ENCODE data around the gene LFNG.

LFNG gene

DNA sequence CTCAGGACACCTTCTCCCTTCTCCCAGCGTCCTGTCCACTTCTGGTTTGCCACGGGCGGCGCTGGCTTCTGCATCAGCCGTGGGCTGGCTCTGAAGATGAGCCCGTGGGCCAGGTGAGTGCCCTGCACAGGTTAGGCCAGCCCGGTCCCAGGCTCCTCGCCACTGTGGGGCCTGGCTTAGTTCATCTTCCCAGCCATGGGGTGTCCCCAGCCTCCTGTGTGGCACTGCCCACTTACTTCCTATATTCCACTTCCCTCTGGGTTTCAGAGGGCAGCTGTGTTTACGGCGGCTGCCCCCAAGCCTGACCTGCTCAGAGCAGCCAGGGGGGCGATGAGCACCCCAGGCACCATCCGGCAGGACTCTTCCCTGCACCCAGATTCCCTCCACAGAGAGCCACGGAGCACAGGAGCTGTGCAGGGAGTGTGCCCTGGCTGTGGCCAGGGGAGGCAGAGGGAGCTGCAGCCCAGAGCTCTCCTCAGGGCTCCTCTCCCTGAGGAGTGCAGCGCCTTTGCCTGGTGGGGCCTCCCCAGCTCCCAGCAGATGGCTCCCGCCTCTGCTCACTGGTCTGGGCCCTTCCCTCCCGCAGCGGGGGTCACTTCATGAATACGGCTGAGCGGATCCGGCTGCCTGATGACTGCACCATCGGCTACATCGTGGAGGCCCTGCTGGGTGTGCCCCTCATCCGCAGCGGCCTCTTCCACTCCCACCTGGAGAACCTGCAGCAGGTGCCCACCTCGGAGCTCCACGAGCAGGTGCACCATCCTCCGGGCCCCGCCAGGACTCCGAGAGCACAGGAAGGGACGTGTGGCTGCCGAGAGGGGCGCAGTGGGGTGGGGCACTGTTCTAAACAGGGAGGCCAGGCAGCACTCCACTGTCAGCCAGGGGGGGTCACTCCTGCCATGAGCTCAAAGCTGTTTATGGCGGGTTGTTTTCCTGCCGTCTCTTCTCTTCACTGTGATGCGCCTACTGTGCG lies 6.4 kb downstream of the LFNG start:
- TF ChIP-seq, protein P1, sequence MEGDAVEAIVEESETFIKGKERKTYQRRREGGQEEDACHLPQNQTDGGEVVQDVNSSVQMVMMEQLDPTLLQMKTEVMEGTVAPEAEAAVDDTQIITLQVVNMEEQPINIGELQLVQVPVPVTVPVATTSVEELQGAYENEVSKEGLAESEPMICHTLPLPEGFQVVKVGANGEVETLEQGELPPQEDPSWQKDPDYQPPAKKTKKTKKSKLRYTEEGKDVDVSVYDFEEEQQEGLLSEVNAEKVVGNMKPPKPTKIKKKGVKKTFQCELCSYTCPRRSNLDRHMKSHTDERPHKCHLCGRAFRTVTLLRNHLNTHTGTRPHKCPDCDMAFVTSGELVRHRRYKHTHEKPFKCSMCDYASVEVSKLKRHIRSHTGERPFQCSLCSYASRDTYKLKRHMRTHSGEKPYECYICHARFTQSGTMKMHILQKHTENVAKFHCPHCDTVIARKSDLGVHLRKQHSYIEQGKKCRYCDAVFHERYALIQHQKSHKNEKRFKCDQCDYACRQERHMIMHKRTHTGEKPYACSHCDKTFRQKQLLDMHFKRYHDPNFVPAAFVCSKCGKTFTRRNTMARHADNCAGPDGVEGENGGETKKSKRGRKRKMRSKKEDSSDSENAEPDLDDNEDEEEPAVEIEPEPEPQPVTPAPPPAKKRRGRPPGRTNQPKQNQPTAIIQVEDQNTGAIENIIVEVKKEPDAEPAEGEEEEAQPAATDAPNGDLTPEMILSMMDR (IDR thresholded peaks at IDR 0.05; ENCODE audit: low read depth, low read length, missing control alignments), result no peak
- DNase-seq (ENCODE audit: extremely low read depth, low read depth), result no peak
- H3K4me3 ChIP-seq (replicated peaks; ENCODE audit: low read depth, low read length), result no peak overlapping the region

DNA sequence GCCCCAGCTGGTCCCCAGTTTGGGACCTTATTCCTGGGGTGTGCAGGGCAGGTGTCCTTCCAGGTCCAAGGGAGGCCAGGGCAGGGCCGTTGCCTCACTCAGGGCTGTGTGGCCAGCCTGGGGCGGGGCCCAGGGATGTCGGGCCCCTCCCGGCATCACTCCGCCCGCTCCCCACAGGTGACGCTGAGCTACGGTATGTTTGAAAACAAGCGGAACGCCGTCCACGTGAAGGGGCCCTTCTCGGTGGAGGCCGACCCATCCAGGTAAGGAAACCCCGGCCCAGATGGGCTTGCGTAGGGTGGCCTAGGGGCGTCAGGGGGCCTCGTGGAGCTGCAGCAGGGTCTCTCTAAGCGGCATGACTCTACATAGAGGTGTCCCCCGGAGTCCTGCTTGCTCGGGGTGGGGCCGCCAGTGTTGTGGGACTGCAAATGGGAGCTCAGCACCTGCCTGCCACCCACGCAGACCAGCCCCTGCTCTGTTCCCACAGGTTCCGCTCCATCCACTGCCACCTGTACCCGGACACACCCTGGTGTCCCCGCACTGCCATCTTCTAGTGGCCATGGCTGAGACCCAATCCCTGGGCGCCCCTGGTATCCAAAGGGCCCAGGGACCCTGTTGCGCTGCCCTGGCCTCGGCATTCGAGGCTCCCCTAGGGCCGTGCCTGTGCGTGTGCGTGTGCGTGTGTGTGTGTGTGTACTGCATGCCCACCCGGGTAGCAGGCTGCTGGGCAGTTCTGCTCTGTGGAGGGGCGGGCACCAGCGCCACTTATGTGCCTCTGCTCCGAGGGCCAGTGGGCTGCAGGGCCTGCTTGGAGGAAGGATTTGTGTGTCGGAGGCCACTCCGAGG lies 7.3 kb downstream of the LFNG start:
- no peak for DNase-seq (ENCODE audit: extremely low read depth, low read depth)
- TF ChIP-seq, protein P1 (IDR thresholded peaks at IDR 0.05; ENCODE audit: low read depth, low read length, missing control alignments), result no peak
- H3K4me3 ChIP-seq (replicated peaks; ENCODE audit: low read depth, low read length), result no peak overlapping the region

DNA sequence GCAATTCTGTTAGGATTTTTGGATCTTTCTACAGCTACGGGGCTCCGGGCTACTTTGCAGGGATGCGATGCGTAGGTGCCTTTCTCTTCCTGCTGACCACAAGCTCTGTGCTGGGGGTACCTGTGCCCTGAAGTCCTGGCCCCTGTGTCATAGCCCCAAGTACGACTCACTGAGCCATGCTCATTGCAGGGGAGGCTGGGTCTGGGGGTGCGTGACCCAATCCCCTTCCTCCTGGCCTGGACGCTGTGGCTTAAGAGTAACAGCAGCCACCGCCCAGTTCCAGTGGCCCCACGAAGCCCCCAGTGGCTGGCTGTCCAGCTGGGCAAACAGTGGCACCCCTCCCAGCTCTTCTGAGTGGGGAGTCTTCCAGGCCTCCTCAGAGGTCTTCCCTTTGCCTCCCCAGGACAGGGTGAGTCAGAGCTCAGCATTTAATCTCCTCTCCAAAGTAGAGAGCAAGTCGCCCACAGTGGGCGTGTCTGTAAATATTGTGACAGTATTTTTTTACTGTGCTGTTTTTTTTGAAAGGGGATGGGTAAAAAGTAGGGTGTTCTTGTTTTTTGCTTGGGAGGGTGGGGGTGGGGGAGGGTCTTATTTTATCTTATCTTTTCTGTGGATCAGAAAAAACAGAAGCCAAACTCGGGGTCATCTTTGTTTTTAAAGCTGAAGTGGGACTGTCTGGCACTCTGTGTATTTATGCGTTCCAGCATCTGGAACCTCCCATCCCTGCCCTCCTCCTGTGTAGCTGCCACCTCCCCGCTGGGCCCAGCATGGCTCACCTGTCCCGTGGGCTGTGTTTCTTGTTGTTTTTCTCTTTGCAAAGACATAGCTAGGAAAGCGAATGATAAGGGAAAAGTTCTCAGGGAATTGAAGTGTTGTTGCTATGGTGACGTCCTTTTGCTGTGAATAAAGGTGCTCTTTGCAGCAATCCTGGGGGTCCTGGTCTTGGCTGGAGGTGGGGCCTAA lies 8.2 kb downstream of the LFNG start:
- TF ChIP-seq, protein P1 (IDR thresholded peaks at IDR 0.05; ENCODE audit: low read depth, low read length, missing control alignments), result no peak
- no peak for DNase-seq (ENCODE audit: extremely low read depth, low read depth)
- H3K4me3 ChIP-seq (replicated peaks; ENCODE audit: low read depth, low read length), result no peak overlapping the region

DNA sequence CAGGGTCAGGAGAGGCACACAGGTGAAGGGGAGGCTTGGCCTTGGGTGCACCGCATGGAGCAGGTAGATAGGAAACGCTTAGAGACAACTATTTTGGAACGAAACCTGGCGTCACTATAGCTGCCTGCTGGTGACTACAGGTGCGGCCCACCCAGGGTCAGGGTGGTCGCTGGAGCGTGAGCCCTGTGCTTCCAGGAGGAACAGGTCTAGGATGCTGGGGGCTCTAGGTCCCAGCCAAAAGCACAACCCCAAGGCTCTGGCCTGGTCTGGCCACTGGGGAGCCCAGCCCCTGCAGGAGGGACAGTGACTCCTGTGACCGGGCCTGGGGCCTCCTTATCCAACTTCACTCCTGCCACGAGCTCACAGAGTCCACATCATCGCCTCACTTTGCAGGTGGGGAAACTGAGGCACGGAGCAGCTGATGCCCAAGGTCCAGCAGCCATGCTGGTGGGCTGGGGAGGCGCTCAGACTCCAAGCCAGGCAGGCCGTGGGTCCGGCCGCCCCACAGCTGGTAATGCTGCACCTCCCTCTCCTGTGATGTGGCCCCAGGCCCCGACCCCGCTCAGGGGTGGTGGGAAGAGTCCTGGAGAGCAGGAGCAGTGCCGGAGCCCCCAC lies 9.0 kb downstream of the LFNG start:
- no peak for DNase-seq (ENCODE audit: extremely low read depth, low read depth)
- TF ChIP-seq, protein P1 (IDR thresholded peaks at IDR 0.05; ENCODE audit: low read depth, low read length, missing control alignments), result no peak
- no peak overlapping the region for H3K4me3 ChIP-seq (replicated peaks; ENCODE audit: low read depth, low read length)

DNA sequence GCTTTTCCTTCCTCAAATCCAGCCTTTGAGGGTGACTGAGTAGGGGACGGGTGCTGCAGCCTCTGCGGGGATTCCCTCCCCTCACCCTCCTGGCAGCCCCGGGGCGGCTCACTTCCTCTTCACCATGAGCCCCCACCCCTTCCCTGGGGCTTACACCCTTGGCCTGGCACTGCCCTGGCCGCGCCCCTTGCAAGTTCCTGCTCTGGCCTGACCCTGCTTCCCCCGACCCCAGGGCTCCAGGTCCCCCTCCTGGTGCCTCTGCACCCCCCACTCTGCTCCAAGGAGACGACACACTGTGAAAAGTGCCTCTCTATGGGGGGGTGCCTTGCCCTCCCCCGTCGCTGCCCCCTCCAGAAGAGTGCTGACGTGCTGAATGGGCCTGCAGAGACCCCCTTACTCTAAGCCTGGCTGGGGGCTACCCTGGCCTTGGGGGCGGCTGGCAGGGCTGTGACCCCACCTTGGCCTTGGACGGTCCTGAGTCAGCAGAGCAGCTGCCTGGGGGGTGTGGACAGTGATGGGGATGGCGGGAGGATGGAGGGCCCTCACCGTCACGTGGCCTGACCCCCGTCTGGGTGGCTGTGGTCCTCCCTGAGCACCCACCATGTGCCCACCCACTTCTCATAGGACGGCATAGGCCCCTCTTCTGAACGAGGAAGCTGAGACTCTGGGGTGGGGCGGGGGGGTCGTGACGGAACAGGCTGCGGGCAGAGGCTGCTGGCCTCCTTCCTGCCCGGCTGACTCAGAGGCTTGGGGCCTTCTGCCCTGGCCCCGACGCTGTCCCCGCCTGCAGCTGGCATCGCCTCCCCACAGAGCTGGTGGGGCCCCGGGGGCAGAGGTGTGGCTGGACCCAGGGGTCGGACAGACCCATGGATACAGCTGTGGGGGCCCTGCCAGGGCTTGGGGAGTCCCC lies 9.8 kb downstream of the LFNG start:
- TF ChIP-seq, protein P1 (IDR thresholded peaks at IDR 0.05; ENCODE audit: low read depth, low read length, missing control alignments), result no peak
- no peak overlapping the region for H3K4me3 ChIP-seq (replicated peaks; ENCODE audit: low read depth, low read length)
- DNase-seq (ENCODE audit: extremely low read depth, low read depth), result no peak

Data from HFF-Myc (cell line).